Measurements from ENCODE around the gene KPNA1. TPM values are rescaled to one million over a fixed set of nuclear protein-coding genes. Genes with fewer than 3 reads are reported as not detected.
"Not testable (repeated sequence)": the region's sequence is repeated elsewhere in the genome, so short reads cannot be mapped to it uniquely, and the experiment has no call there.

The KPNA1 gene
- polyA plus RNA-seq, 3 donors: 7.0 to 19.9 (median 10.7) TPM

DNA sequence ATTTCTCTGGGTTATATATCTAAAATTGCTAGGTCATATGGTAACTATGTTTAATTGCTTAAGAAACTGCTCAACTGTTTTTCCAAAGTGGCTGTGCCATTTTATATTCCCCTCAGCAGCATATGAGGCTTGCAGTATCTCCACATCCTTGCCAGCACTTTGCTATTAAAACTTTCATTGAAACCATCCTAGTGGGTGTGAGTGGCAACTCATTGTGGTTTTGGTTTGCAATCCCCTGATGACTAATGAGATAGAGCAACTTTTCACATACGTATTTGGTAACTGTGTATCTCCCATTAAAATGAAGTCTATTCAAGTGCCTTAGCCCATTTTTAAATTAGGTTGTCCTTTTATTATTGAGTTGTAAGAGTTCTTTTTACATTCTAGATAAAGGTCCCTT lies 17.3 kb downstream of the KPNA1 start:
- no peak overlapping the region for H3K27ac ChIP-seq (ENCODE audit: low read depth, low read length)
- 32 to 84% (median 47%) methylated on average over 1 of the region's 1 CpG for WGBS, 3 donors

GRCh38 chr3:122496508-122496907 lies 18.2 kb downstream of the KPNA1 start:
- WGBS, 3 donors: 64 to 80% (median 71%) methylated on average over 2 of the region's 2 CpGs
- H3K27ac ChIP-seq (ENCODE audit: low read depth, low read length): no peak overlapping the region

DNA sequence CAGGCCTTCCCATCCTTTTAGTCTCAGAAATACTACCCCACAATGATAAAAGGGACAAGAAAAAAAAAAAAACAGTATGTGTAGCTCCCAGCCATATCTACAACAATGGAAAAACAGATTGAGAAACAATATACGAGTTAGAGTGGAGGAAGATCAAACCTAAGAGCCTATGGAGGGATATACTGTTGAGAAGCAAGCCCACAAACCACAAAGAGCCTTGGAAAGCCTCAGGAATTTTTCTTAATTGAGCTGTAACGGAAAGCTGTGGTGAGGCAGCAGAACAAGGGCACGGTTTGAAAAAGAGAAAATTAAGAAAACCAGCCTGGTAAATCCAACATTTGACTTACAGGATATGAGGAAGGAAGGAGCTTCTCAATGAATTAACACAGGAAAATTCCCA lies 21.4 kb downstream of the KPNA1 start:
- WGBS, 3 donors: 69 to 88% (median 71%) methylated on average over 3 of the region's 3 CpGs
- H3K27ac ChIP-seq (ENCODE audit: low read depth, low read length): no peak overlapping the region

DNA sequence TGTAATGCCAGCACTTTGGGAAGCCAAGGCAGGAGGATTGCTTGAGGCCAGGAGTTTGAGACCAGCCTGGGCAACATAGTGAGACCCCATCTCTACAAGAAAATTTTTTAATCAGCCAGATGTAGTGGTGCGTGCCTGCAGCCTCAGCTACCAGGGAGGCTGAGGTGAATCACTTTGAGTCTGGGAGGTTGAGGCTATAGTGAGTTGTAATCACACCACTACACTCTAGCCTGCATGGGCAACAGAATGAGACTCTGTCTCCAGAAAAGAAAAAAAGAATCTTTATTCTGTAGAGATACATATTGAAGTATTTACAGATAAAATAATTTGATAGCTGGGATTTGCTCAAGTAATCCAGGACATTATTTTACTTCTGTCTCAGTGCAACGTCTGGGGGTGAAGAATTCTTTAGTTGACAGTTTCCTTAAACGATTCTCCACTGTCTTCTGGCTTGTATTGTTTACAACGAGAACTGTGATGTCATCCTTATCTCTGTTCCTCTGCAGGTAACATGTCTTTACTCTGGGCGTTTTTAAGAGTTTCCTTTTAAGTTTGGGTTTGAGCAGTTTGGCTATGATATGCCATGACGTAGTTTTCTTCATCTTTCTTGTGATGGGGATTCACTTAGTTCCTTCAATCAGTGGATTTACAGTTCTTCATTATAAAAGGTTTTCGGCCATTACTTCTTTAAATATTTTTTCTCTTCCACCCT lies 26.3 kb downstream of the KPNA1 start:
- no peak overlapping the region for H3K27ac ChIP-seq (ENCODE audit: low read depth, low read length)
- WGBS, 3 donors: 74 to 75% (median 74%) methylated on average over 7 of the region's 7 CpGs

DNA sequence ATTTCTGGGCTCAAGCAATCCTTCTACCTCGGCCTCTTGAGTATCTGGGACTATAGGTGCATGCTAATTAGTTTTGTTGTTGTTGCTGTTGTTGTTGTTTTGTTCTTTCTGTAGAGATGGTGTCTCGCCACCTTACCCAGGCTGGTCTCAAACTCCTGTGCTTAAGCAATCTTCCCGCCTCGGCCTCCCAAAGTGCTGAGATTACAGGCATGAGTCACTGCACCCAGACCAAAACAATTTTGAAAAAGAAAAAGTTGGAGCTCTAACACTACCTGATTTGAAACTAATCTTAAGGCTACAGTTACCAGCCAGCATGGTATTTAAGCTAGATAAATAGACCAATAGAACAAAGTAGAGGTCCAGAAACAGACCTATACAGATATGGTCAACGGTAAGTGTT lies 29.8 kb downstream of the KPNA1 start:
- no peak overlapping the region for H3K27ac ChIP-seq (ENCODE audit: low read depth, low read length)
- WGBS, 3 donors: 81 to 90% (median 83%) methylated on average over 5 of the region's 5 CpGs

GRCh38 chr3:122481390-122481789 lies 33.3 kb downstream of the KPNA1 start:
- WGBS, 3 donors: 96 to 99% (median 96%) methylated on average over 3 of the region's 3 CpGs

DNA sequence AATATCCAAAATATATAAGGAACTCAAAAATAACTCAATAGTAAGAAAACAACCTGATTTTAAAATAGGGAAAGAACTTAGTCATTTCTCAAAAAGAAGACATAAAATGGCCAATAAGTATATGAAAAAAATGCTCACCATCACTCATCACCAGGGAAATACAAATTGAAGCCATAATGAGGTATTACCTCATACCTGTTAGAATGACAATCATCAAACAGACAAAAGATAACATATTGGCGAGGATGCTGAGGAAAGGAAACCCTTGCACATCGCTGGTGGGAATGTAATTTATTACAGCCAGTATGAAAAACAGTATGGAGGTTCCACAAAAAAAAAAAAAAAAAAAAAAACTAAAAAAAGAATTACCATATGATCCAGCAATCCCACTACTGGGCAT lies 38.2 kb downstream of the KPNA1 start:
- WGBS, 3 donors: 73 to 94% (median 92%) methylated on average over 2 of the region's 2 CpGs
- H3K27ac ChIP-seq (ENCODE audit: low read depth, low read length): no peak overlapping the region

More at GRCh38 chr3:122481390-122481789, 33.3 kb downstream of the KPNA1 start:
- no peak overlapping the region for H3K27ac ChIP-seq (ENCODE audit: low read depth, low read length)

DNA sequence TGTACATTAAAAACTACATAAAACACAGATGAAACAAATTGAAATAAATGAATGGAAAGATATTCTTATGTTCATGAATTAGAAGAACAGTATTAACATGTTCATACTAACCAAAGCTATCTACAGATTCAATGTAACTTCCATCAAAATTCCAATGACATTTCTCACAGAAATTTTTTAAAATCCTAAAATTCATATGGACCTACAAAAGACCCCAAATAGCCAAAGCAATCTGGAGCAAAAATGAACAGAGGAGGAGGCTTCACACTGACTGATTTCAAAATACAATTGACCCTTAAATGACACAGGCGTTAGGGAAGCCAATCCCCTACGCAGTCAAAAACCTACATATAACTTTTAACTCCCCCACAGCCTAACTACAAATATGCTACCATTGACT lies 39.4 kb downstream of the KPNA1 start:
- H3K27ac ChIP-seq (ENCODE audit: low read depth, low read length): no peak overlapping the region
- WGBS, 3 donors: 94 to 98% (median 95%) methylated on average over 2 of the region's 2 CpGs

GRCh38 chr3:122469659-122470058 lies 45.1 kb downstream of the KPNA1 start:
- 22 to 67% (median 30%) methylated on average over 1 of the region's 1 CpG for WGBS, 3 donors
- no peak overlapping the region for H3K27ac ChIP-seq (ENCODE audit: low read depth, low read length)

GRCh38 chr3:122468896-122469533 lies 45.7 kb downstream of the KPNA1 start:
- no peak overlapping the region for H3K27ac ChIP-seq (ENCODE audit: low read depth, low read length)
- WGBS, 3 donors: 49 to 82% (median 80%) methylated on average over 3 of the region's 3 CpGs

- H3K27ac ChIP-seq (ENCODE audit: low read depth, low read length): no peak overlapping the region
- 98 to 100% (median 99%) methylated on average over 3 of the region's 3 CpGs for WGBS, 3 donors
Observed at GRCh38 chr3:122466701-122467240, 48.0 kb downstream of the KPNA1 start.

- 95 to 100% (median 97%) methylated on average over 1 of the region's 1 CpG for WGBS, 3 donors
- no peak overlapping the region for H3K27ac ChIP-seq (ENCODE audit: low read depth, low read length)
Observed at GRCh38 chr3:122464659-122465058, 50.1 kb downstream of the KPNA1 start.

DNA sequence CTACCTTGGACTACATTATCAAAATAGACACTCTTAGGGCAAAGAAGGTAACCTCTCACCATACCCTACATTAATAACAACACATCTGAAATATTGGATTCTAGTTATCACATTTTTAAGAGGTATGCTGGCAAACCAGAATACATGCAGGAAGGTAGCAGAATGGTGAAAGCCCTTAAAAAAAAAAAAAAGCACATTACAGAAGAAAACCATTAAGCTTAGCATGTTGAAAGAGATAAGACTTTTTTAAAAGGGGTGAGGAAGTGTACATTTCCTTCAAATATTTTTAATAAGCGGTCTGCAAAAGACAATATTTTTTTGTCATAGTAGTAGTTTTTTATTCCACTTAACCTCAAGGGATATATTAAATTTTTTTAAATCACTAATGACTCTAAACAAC lies 52.3 kb downstream of the KPNA1 start:
- WGBS, 3 donors: 77 to 92% (median 79%) methylated on average over 1 of the region's 1 CpG
- H3K27ac ChIP-seq (ENCODE audit: low read depth, low read length): no peak overlapping the region

- WGBS, 3 donors: 76 to 85% (median 80%) methylated on average over 3 of the region's 3 CpGs
- no peak overlapping the region for H3K27ac ChIP-seq (ENCODE audit: low read depth, low read length)
Observed at GRCh38 chr3:122461806-122462205, 52.9 kb downstream of the KPNA1 start.

GRCh38 chr3:122458992-122459391 lies 55.7 kb downstream of the KPNA1 start:
- no peak overlapping the region for H3K27ac ChIP-seq (ENCODE audit: low read depth, low read length)
- 48 to 63% (median 49%) methylated on average over 4 of the region's 4 CpGs for WGBS, 3 donors

DNA sequence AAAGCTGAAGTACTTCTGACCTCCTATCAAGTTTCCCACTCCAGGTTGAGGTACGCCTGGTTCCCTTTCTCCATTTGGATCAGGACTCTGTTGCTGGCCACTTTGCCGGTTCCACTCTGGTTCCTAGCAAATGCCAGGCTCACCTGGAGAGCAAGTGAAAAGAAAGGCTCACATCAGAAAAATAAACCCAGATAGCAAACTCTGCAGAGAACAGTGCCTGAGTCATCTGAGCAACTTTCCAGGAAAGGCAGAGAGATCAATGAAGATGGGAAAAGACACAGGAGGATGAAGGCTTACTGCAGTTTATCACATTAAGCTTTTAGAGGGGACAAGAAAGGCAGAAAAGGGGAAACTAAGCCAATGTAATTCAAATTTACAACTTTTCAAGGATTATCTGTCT lies 57.0 kb downstream of the KPNA1 start:
- H3K27ac ChIP-seq (ENCODE audit: low read depth, low read length): no peak overlapping the region
- 96 to 100% (median 97%) methylated on average over 2 of the region's 2 CpGs for WGBS, 3 donors

DNA sequence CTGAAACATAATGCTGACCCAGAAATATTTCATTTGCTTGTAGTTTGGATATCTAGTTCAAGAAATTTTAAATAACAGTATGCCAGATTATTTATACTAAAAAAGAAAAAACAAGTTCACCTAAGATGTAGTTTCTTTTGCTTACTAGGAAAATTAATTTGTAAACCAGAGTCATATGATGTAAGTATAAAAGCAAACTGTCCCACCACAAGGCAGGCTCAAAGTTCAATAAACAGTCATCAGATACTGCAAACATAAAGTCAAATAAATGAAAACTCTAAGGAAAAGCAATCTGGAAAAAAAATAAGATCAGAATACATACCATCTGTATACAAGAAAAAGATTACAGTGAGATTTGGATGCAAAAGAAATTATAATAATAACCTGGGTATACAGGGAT lies 58.7 kb downstream of the KPNA1 start:
- H3K27ac ChIP-seq (ENCODE audit: low read depth, low read length): no peak overlapping the region

DNA sequence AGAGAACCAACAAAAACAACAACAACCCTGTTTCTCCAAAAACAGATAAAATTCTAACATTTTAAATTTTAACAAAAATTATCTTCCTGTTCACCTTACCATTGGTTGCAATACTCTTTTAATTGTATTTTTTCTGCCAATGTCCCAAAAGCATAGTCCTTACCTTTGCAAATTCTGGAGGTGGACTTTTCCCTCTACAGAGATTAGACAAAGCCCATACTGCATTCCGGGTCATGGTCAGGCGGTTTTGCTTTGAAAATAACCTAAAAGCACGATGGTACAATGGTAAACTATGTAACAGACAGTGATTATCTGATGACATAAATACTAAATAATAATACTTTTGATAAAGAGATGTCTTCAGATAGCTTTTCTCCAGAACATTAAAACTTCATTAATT lies 63.4 kb downstream of the KPNA1 start:
- WGBS, 3 donors: 83 to 98% (median 93%) methylated on average over 3 of the region's 3 CpGs

GRCh38 chr3:122448218-122448617 lies 66.5 kb downstream of the KPNA1 start:
- WGBS, 3 donors: 92 to 98% (median 97%) methylated on average over 6 of the region's 6 CpGs

More for the DNA sequence above, 63.4 kb downstream of the KPNA1 start:
- no peak overlapping the region for H3K27ac ChIP-seq (ENCODE audit: low read depth, low read length)

GRCh38 chr3:122444491-122444887 lies 70.2 kb downstream of the KPNA1 start:
- not testable (repeated sequence) for H3K27ac ChIP-seq (ENCODE audit: low read depth, low read length)
- 97 to 99% (median 99%) methylated on average over 5 of the region's 5 CpGs for WGBS, 3 donors

More at GRCh38 chr3:122448218-122448617, 66.5 kb downstream of the KPNA1 start:
- not testable (repeated sequence) for H3K27ac ChIP-seq (ENCODE audit: low read depth, low read length)
